ENCODE measurements around the gene GRAMD1B.

Gene GRAMD1B

GRCh38 chr11:123475469-123475868, 45.4 kb downstream of the GRAMD1B start:
- no peak overlapping the region for H3K4me3 ChIP-seq (ENCODE audit: low read depth, low read length)
- TF ChIP-seq CTCF (IDR thresholded peaks at IDR 0.05; ENCODE audit: low read depth, low read length, missing control alignments): peak; percentile 22
- DNase-seq (ENCODE audit: low read depth): no peak

- H3K4me3 ChIP-seq (ENCODE audit: low read depth, low read length): no peak overlapping the region
- TF ChIP-seq CTCF (IDR thresholded peaks at IDR 0.05; ENCODE audit: low read depth, low read length, missing control alignments): no peak
- DNase-seq (ENCODE audit: low read depth): no peak
These were observed 47.3 kb downstream of the GRAMD1B start for GRCh38 chr11:123477205-123477907.

- H3K4me3 ChIP-seq (ENCODE audit: low read depth, low read length): peak overlapping the region; percentile 38
- TF ChIP-seq CTCF (IDR thresholded peaks at IDR 0.05; ENCODE audit: low read depth, low read length, missing control alignments): peak; percentile 57
- no peak for DNase-seq (ENCODE audit: low read depth)
These were observed 48.4 kb downstream of the GRAMD1B start for GRCh38 chr11:123478352-123478987.

- TF ChIP-seq CTCF (IDR thresholded peaks at IDR 0.05; ENCODE audit: low read depth, low read length, missing control alignments): peak; percentile 11
- DNase-seq (ENCODE audit: low read depth): peak; percentile 69
- peak overlapping the region; percentile 38 for H3K4me3 ChIP-seq (ENCODE audit: low read depth, low read length)
These were observed 49.2 kb downstream of the GRAMD1B start for GRCh38 chr11:123479048-123479837.

GRCh38 chr11:123480290-123480815, 50.3 kb downstream of the GRAMD1B start:
- no peak for DNase-seq (ENCODE audit: low read depth)
- H3K4me3 ChIP-seq (ENCODE audit: low read depth, low read length): no peak overlapping the region
- TF ChIP-seq CTCF (IDR thresholded peaks at IDR 0.05; ENCODE audit: low read depth, low read length, missing control alignments): no peak

- no peak overlapping the region for H3K4me3 ChIP-seq (ENCODE audit: low read depth, low read length)
- TF ChIP-seq CTCF (IDR thresholded peaks at IDR 0.05; ENCODE audit: low read depth, low read length, missing control alignments): no peak
- no peak for DNase-seq (ENCODE audit: low read depth)
These were observed 50.8 kb downstream of the GRAMD1B start for GRCh38 chr11:123480882-123481281.
